Inflammatory macrophage (primary cell): ENCODE measurements around the gene LRIT1.
A peak's percentile ranks its signal among the peaks of the same experiment; 100 is the strongest.
"Not testable (repeated sequence)": the region's sequence is repeated elsewhere in the genome, so short reads cannot be mapped to it uniquely, and the experiment has no call there.

Experiments used
- DNase-seq, 2 donors: peaks; one replicate each; pipeline ENCODE4 v3.0.0-alpha.2; 2020 to 2022
- total RNA-seq, 18 experiments: gene quantifications; one replicate each; lab custom pipeline; 2026; ENCODE audit warnings: mixed read lengths in 6 of 18, inconsistent platforms in 2 of 18; lab: John Stamatoyannopoulos, UW

LRIT1 gene, protein sequence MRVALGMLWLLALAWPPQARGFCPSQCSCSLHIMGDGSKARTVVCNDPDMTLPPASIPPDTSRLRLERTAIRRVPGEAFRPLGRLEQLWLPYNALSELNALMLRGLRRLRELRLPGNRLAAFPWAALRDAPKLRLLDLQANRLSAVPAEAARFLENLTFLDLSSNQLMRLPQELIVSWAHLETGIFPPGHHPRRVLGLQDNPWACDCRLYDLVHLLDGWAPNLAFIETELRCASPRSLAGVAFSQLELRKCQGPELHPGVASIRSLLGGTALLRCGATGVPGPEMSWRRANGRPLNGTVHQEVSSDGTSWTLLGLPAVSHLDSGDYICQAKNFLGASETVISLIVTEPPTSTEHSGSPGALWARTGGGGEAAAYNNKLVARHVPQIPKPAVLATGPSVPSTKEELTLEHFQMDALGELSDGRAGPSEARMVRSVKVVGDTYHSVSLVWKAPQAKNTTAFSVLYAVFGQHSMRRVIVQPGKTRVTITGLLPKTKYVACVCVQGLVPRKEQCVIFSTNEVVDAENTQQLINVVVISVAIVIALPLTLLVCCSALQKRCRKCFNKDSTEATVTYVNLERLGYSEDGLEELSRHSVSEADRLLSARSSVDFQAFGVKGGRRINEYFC
- total RNA-seq = 0 to 0.06 (median 0) reads per million in 18 experiments

DNA sequence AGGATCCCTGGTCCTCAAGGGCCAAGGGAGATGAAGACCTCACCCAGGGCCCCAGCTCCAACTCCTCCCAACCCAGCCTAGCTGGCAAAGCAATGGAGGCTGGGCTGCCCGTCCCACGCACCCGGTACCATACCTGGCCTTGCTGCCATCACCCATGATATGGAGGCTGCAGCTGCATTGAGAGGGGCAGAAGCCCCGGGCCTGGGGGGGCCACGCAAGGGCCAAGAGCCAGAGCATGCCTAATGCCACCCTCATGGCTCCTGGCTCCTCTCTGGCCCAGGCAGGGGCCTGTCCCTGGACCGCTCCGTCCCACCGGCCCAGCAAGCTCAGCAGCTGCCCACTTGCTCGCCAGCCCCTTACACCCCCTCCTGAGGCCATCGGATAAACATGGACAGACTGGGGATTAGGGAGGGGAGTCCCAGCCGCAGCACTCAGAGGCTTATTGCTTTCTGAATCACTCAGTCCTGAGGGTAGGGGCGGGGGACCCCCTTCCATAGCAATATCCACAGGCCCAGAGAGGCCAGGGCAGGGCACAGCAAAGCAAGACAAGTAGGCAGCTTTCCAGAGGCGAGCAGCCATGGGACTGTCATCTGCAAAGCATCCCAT is at the start of gene LRIT1:
LRIT1 (minus strand) TSS at position 362 of the 606 bp plus-strand sequence; CDS start at position 255, 107 bp downstream.
- DNase-seq = no peak

DNA sequence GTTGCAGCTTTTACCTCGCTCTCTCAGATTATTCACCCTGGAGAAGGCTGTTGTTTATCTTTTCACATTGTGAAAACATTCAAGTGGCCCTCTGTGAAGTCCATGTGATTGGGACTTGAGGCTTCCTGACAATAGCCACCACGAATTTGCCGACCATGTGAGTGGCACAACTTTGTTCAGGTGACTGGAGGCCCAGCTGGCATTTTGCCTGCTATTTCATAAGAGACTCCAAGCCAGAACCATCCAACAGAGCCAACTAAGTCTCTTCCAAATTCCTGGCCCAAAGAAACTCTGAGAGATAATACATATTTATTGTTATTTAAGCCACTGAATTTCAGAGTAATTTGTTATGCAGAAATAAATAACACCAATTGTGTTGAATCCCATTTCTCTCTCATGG is 48.9 kb upstream of the LRIT1 start:
- DNase-seq = no peak

DNA sequence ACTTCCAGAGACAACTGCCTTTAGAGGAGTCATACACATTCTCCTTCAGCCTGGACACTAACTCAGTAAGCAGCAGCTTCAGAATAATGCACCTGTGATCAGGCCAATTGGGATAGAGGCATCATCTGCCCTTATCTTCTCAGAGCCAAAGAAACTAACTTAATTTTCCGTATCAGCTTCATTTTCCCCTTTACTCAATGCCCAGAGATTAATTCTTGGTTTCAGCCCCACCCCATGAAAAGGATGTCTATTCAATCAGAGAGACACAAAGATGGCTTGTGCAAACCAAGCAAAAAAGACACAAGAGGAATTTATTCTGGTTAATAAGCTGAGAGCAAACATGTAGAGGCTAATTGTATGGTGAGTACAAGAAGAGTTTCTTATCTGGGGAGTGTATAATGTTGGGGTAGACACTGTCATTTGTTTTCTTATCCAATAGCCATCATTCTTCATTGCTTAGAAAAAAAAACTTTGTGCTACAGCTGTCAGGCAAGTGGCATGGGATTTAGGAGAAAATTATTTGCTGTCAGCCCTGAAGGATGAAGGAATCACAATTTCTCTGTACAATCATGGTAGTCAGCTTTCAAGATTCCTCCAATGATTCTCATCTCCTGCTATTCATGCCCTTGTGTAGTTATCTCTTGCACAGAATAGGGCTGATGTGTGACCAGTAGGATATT is 48.3 kb upstream of the LRIT1 start:
- no peak for DNase-seq

DNA sequence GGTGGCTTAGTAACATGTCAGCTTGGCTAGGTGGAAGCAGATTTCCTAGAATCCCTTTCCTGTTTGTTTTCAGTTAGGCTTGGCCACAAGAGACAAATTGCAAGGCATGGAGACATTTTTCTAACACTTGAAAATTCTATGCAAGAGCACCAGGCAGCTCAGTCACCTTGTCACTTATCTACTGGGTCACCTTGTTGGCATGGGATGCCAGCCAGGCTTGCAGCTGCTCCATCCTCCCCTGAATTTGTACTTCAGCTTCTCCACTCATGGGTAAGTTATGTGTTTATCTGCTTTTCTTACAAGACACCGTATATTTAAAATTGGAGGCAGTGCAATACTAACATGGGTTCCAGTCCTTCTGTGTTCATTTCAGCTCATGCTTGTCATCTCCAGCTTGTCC is 46.8 kb upstream of the LRIT1 start:
- DNase-seq = no peak

DNA sequence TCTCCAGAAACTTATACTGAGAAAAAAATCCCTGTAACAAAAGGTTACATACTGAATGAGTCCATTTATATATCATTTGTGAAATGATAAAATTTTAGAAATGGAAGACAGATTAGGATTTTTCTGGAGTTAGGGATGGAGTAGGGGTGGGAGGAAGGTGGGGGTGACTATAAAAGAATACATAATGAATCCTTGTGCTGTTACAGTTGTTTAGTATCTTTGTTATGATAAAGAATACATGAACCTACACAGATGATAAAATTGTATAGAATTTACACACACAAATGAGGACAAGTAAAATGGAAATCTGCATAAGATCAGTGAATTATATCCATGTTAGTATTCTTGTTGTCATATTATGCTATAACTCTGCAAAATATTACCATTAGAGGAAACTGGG is 45.3 kb upstream of the LRIT1 start:
- no peak for DNase-seq

DNA sequence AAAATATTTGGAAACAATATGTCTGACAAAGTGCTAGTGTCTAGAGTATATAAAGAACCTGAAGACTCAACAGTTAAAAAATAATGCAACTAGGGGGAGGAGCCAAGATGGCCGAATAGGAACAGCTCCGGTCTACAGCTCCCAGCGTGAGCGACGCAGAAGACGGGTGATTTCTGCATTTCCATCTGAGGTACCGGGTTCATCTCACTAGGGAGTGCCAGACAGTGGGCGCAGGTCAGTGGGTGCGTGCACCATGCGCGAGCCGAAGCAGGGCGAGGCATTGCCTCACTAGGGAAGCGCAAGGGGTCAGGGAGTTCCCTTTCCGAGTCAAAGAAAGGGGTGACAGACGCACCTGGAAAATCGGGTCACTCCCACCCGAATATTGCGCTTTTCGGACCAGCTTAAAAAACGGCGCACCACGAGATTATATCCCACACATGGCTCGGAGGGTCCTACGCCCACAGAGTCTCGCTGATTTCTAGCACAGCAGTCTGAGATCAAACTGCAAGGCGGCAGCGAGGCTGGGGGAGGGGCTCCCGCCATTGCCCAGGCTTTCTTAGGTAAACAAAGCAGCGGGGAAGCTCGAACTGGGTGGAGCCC is 38.6 kb upstream of the LRIT1 start:
- not testable (repeated sequence) for DNase-seq

DNA sequence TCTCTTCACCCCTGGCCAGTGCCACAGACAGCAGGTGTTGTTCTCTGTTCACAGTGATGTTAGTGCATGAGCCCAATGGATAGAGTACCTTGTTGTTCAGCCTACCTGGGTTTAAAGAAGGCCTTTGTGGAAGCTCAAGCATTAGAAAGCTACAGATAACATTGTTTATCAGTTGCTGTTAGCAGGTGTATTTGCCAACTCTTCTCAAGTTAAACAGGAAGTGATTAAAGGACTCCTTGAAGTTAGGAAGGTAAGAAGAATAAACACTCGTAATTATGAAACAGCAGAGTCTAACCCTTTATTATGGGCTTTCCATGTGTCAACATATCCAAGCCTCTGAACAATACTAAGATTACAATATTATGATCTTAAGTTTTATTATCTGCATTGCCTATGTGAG is 29.4 kb upstream of the LRIT1 start:
- no peak for DNase-seq

DNA sequence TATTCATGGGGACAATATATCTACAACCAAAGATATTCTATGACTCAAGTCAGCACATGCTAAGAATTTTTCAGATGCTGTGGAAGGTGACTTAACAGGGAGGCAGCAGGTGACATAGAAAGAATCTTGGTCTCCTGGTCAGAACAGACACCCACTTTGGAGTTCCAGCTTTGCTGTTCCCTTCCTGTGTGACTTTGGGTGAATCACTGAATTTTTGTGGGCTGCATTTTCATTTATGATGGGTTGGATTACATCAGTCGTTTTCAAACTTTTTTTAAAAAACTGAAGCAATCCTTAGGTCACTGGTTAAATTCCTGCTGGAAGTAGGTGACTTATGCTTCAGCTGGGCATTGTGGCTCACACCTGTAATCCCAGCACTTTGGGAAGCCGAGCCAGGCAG is 28.4 kb upstream of the LRIT1 start:
- no peak for DNase-seq

DNA sequence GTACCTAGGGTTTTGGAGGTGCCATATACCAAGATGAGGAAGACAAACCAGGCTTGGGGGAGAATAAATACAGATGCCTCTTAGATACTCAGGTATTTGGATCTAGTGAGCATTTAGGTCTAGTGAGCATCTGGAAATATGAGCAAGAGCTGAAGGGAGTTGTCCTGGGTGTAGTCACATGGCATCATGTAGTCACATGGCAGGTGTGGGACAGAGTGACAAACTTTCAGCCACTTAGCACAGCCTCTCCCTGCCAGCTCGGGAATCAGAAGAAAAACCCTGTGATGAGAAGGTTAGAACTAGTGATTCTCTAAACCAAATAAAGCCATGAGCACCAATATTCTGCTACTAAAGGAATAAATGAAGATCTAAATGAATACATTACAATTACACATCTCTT is 27.8 kb upstream of the LRIT1 start:
- no peak for DNase-seq

DNA sequence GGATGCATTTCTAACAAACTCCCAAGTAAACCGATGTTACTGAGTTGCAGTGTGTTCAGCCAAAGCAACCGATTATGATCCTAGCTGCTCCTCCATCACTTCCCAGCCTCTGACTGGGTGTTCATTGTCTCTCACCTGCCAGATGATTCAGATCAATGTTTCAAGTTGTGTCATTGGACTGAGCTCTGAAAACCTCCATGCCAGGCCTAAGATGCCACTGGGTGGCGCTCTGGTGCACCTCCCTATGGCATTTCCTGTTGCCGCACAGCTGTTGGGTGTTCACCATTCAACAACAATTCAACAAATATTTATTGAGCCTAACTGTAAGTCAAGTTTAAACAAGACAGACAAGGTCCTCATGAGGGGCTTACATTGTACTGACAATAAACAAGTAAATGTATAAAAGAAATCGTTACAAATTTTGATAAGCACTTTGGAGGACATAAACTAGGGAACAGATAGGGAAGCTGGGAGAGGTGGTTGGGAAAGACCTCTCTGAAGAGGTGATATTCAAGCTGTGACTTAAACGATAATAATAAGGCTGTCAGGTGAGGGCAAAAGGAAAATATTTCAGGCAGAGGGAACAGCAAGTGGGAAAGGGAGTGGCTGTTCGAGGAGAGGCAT is 26.3 kb upstream of the LRIT1 start:
- peak; percentile 38 to 59 for DNase-seq

DNA sequence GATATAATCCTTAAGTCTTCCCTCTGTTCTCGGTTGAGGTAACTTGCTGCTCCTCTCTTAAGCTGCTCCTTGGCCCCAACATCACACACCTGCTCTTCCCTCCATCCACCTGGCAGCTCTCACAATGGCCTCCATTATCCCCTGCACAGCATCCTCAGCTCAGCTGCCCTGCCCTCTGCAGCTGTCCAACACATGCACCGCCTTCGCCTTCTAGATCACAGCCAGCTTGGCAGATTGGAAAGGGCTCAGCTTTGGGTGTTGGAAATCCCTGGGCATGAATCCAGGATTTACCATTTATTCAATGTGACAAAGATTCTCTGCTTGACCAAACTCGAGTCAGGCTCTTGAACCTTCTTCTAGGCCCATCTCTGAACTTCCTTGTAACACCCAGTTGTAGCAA is 24.1 kb upstream of the LRIT1 start:
- no peak for DNase-seq

DNA sequence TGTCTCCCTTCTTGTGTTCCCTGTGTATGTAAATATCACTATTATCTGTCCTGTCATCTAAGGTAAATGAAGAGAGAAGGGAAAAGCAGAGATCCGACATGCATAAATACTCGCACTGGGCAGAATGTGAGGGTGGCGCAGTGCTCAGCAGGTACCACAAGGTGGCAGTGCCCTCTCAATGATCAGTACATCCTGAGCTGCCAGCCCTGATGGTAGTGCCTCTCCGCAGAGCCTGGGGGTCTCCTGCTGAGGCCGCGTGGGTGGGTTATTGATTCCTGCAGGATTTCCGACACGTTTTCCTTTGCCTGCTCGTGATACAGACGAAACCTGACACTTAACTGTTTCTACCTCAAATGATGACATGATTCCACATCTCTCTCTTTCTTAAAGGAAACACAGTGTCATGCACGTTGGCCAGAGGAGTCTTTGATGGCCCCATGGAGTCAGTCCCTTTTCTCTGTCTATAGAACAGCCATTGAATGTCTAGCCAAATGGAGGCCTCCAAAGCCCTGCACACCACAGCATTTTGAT is 23.3 kb upstream of the LRIT1 start:
- peak; percentile 50 to 59 for DNase-seq

DNA sequence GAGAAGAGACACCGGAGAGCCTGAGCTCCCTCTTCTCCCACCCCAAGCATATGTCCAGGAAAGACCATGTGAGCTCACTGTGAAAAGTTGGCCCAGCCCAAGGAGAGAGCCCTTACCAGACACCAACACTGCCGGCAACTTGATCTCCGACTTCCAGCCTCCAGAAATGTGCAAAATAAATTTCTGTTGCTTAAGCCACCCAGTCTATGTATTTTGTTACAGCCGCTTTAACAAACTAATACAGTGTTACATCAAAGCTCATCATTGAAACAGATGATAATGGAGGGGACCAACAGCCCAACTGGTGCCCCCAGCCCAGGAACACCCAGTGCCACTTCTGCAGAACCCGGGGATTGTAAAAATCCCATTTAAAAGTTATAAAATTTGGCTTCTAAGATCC is 22.4 kb upstream of the LRIT1 start:
- DNase-seq = no peak

DNA sequence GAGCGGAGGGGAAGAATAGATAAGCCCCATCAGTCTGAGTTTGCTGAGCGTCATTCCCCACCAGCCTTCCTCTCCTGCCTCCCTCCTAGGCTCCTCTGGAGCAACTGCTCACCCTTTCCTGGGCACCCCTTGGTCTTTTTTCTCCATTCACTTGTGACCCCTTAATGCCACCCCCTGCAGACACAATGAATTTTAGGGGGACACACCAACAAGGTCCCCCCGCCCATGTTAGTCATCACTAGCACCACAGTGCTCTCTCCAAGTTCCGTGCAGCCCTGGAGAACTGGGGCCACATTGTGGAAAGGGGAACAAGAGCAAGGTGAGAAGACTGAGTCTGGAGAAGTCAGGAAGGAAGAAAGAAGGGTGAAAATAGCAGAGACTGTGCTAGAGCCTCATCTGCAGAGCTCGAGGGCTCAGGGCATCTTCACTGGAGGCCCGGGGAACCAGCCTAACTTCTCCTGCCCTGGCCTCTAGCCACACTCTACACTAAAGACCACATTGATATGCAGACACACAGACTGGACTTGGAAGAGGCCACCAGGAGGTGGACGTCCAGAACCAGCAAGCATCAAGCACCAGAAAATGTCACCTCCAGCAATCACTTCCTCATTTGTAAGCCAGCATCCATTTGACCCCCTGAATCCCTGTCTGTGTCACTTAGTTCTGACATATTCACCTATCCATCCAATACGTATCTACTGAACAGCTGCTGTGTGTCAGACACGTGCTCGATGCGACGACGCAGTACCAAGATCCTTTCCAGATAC is 21.0 kb upstream of the LRIT1 start:
- no peak for DNase-seq

DNA sequence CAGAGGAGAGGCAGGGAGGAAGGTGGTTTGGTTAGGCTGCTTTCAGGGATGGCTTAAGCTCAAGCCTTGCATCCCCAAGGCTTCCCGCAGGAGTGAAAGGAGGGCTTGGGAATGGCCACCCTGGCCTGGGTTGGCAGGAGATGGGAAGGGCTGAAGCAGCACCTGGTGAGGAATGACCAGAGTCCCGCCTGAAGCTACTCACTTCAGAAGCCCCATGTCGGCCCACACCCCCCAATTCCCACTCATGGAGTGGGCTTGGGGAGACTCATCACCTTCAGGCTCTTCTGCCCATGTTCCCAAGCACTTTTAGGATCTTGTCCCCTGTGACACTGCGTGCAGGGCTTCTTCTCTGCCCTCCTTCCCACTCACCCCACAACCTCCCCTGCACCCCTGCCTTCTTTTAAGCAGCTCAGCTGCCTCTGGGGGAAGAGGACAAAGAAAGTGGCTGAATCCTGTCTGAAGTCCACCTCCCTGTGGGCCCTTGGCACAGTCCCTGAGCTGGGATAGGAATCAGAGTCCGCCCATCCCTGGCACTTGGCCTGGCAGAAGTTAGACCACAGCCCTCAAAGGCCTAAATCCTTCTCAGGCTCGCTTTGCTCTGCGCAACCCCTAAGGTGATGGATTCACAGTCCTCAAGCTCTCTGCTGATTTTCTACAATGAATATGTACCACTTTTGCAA is 20.0 kb upstream of the LRIT1 start:
- DNase-seq = no peak

DNA sequence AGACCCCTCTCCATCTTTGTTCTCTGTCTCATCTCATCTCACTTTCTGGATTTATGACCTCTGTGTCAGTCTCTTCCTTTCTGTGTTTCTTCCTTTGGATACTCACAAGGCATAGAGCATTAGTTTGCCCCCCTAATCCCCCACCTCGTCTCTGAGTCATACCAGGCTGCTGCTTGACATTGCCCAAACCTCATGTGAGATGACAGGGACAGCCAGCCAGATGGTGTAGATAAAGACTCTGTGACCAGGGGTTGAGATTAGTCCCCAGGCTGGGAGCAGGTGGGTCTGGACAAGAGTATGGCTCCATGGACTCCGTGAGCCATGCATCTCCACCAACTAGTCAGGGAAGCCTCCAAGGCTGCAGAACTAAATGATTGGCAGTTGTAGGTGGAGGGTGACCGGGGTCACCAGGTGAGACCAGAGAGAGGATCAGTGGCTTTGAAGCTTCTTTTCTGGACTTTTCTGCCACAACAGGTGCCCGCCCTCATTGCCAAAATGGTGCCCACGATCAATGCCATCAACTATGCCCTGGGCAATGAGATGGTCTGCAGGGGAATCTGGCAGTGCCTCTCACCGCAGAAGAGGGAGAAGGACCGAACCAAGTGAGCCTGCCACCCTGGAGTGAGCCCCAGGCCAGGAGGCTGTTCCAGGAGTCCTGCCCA is 16.8 kb upstream of the LRIT1 start:
- DNase-seq = no peak

DNA sequence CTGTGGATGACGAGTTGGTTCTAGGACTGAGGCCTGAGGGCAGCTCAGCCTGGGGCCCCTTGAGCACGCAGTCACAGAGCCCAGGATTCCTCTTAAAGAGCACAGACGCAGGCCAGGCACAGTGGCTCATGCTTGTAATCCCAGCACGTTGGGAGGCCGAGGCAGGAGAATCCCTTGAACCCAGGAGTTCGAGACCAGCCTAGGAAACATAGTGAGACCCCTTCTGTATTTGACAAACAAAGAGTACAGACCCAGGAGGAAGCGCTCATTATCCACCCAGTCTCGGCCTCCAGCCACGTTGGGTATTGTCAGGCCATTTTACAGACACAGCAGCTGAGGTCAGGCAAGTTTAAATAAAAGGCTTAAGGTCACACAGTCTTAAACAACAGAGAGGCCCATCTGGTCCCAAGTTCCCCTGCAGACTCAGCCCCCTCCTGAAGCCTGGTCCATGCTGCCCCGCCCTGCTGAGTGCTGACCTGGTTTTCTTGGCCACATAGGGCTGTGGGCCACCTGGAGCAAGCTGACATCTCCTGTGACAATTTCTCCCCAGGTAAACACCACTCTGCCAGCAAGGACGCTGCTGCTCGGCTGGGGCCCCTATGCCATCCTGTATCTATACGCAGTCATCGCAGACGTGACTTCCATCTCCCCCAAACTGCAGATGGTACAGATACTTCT is 16.1 kb upstream of the LRIT1 start:
- DNase-seq = no peak

DNA sequence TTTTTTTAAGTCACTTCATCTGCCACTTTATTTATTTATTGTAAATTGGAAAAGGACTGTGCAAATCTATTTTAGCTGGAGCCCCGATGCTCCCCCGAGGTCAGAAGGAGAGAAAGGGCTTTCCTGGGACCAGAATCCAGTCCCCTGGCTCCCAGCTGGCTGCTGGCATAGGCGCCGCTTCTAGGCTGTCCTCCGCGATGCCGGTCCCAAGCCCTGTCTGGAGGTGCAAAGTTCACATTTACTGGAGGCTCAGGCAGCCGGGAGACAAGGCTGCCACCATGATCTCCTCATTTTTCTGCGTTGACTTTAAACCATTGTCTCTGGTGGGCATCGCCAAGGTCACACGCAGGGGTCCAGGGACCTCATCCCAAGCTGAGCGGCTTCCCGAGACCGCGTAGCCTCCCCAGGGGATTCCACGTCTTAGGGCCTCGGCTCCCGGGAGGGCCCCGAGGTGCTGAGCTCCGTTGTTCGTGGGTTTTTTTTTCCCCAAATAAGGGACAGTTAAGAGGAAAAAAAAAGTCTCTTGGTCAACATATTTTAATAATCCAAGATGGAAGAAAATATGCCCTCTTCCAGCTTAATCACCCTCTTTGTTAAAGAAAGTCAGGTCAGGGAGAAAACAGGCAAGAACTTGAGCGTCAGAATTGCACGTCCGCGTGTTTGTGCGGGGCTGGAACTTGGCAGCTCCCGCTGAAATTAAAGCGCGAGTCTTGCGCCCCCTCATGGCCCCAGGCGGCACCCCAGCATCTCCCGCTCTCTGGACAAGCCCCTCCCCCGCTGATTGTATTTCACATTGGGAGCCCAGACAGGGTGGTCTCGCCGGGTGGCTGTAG is 15.4 kb upstream of the LRIT1 start:
- peak; percentile 4 to 11 for DNase-seq
